ENCODE data around the gene ARHGAP22. TPM values are rescaled to one million over a fixed set of nuclear protein-coding genes. Genes with fewer than 3 reads are reported as not detected.

Gene ARHGAP22
- total RNA-seq, 6 donors from 2014 or later, result 1.4 to 25.1 (median 7.1) TPM

GRCh38 chr10:48470893-48471805 is 133.7 kb downstream of the ARHGAP22 start:
- no peaks in the 10 kb centered on the region for H3K9me3 ChIP-seq
- ATAC-seq (ENCODE audit: low FRiP score in 2 of 2) (no peak), DNase-seq (peak in 1 of 2 donors; percentile 48)
- H3K27me3 ChIP-seq, result peaks cover 0 to 3% (median 0%) of the 10 kb centered on the region in 4 donors
- H3K4me1 ChIP-seq, result peaks cover 0 to 6% (median under 1%) of the 10 kb centered on the region in 4 donors
- no peak overlapping the region for H3K4me3 ChIP-seq
- H3K36me3 ChIP-seq, result no peaks in the 10 kb centered on the region
- TF ChIP-seq EP300 (IDR thresholded peaks at IDR 0.05) (no peak), POLR2AphosphoS5 (IDR thresholded peaks at IDR 0.05) (no peak), POLR2A (IDR thresholded peaks at IDR 0.05) (no peak), CTCF (IDR thresholded peaks at IDR 0.05) (no peak)
- H3K27ac ChIP-seq, result no peak overlapping the region
- 82 to 100% methylated on average over 3 to 8 of the region's 8 CpGs for WGBS, 2 donors

- TF ChIP-seq POLR2A (IDR thresholded peaks at IDR 0.05), result no peak
- TF ChIP-seq EP300 (IDR thresholded peaks at IDR 0.05), result no peak
- no peak for TF ChIP-seq POLR2AphosphoS5 (IDR thresholded peaks at IDR 0.05)
- TF ChIP-seq CTCF (IDR thresholded peaks at IDR 0.05), result no peak
- no peak overlapping the region for H3K4me3 ChIP-seq
- WGBS, 2 donors, result 44 to 63% methylated on average over 3 to 5 of the region's 5 CpGs
These were observed 134.6 kb downstream of the ARHGAP22 start for GRCh38 chr10:48470115-48470892.

GRCh38 chr10:48469516-48470020 is 135.3 kb downstream of the ARHGAP22 start:
- 81 to 86% methylated on average over 4 of the region's 4 CpGs for WGBS, 2 donors
- DNase-seq, result no peak
- Histone ChIP-seq H3K27ac (no peak overlapping the region), H3K4me1 (peaks cover 0 to 9% (median 1%) of the 10 kb centered on the region in 4 donors), H3K9me3 (no peaks in the 10 kb centered on the region), H3K27me3 (peaks cover 0 to 3% (median 0%) of the 10 kb centered on the region in 4 donors), H3K36me3 (no peaks in the 10 kb centered on the region), H3K4me3 (no peak overlapping the region)
- TF ChIP-seq POLR2AphosphoS5 (IDR thresholded peaks at IDR 0.05), result no peak
- TF ChIP-seq CTCF (IDR thresholded peaks at IDR 0.05), result no peak
- no peak for TF ChIP-seq EP300 (IDR thresholded peaks at IDR 0.05)
- no peak for TF ChIP-seq POLR2A (IDR thresholded peaks at IDR 0.05)
- ATAC-seq (ENCODE audit: low FRiP score in 2 of 2), result no peak

More at GRCh38 chr10:48470115-48470892, 134.6 kb downstream of the ARHGAP22 start:
- Histone ChIP-seq H3K9me3 (no peaks in the 10 kb centered on the region), H3K27me3 (peaks cover 0 to 3% (median 0%) of the 10 kb centered on the region in 4 donors), H3K4me1 (peaks cover 0 to 9% (median 1%) of the 10 kb centered on the region in 4 donors), H3K27ac (no peak overlapping the region), H3K36me3 (no peaks in the 10 kb centered on the region)
- DNase-seq, result no peak
- no peak for ATAC-seq (ENCODE audit: low FRiP score in 2 of 2)

- H3K9me3 ChIP-seq, result no peaks in the 10 kb centered on the region
These were observed 135.9 kb downstream of the ARHGAP22 start for GRCh38 chr10:48468866-48469511.

More at GRCh38 chr10:48468866-48469511, 135.9 kb downstream of the ARHGAP22 start:
- 80 to 100% methylated on average over 1 to 2 of the region's 3 CpGs for WGBS, 2 donors
- DNase-seq, result no peak
- ATAC-seq (ENCODE audit: low FRiP score in 2 of 2), result no peak
- Histone ChIP-seq H3K27me3 (peaks cover 0 to 3% (median 0%) of the 10 kb centered on the region in 4 donors), H3K4me3 (no peak overlapping the region), H3K4me1 (peaks cover 0 to 9% (median 1%) of the 10 kb centered on the region in 4 donors), H3K36me3 (no peaks in the 10 kb centered on the region), H3K27ac (no peak overlapping the region)
- TF ChIP-seq POLR2A (IDR thresholded peaks at IDR 0.05), result no peak

Measured in upper lobe of left lung (tissue), 6 donors.